Measurements from ENCODE around the gene NOPCHAP1.
"Not testable (repeated sequence)": the region's sequence is repeated elsewhere in the genome, so short reads cannot be mapped to it uniquely, and the experiment has no call there.

The NOPCHAP1 gene, protein sequence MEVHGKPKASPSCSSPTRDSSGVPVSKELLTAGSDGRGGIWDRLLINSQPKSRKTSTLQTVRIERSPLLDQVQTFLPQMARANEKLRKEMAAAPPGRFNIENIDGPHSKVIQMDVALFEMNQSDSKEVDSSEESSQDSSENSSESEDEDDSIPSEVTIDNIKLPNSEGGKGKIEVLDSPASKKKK

DNA sequence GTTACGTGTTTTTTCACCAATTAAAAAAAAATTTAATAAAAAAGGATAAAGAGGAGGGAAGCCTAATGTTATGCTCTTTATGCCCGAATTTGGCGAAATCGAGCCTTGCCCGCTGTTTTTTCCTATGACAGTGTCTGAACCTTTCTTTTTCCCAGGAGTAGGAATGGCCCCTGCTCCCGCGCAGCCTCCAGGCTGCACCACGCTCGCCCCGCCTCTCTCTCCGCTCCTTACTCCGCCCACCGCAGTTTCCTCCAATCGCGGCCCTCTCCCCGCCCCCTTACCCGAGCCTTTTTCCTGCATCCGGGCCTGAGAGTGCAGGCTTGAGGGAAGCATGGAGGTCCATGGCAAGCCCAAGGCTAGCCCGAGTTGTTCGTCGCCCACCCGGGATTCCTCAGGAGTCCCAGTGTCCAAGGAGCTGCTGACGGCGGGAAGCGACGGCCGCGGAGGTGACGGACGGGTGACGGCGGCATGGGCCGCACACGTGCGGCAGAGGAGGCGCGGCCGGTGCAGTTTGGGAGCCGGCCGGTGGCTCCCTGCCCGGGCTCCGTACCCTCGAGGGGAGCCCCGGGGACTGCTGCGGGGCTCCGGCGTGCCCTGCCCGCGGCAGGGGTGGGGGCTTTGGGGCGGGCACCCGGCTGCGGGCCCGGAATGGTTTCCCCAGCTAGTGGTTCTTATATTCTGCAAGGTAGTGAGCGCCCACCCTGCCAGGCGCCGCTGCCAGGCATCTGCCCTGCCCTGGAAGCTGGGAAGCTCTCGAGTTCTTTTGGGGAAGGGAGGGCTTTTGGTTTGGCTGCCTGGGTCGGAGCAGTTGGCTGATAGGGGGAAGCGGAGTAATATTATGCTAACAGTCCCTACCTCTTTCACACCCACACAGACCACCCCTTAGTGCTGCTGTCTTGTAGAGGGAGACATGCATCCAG, at the start of gene NOPCHAP1:
NOPCHAP1 (plus strand) TSS at position 295 of the 920 bp plus-strand sequence; CDS start at position 332, 37 bp downstream.
- peak; percentile 95 for DNase-seq

- no peak for DNase-seq
Observed at GRCh38 chr12:104938371-104938770, 47.7 kb upstream of the NOPCHAP1 start.

GRCh38 chr12:104939089-104939488, 47.0 kb upstream of the NOPCHAP1 start:
- DNase-seq, result no peak

GRCh38 chr12:104941454-104941853, 44.7 kb upstream of the NOPCHAP1 start:
- no peak for DNase-seq

DNA sequence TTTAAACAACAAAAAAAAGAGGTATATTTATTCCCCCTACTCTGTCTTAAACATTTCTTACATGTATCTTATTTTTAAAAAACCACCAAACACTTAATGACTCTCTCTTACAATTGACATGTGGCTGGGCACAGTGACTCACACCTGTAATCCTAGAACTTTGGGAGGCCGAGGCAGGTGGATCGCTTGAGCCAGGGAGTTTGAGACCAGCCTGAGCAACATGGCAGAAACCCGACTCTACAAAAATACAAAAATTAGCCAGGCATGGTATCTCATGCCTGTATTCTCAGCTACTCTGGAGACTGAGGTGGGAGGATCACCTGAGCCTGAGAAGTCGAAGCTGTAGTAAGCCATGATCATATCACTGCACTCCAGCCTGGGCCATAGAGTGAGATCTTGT, 44.0 kb upstream of the NOPCHAP1 start:
- no peak for DNase-seq

DNA sequence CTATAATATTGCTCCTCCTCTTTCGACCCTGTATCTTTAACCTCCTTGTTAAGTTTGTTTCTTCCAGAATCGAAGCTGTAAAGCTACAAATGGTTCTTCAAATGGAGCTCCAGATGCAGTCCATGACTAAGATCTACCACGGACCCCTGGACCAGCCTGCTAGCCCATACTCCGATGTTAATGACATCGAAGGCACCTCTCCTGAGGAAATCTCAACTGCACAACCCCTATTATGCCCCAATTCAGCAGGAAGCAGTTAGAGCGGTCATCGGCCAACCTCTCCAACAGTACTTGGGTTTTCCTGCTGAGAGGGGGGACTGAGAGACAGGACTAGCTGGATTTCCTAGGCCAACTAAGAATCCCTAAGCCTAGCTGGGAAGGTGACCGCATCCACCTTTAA, 42.7 kb upstream of the NOPCHAP1 start:
- DNase-seq, result not testable (repeated sequence)

GRCh38 chr12:104944252-104944651, 41.9 kb upstream of the NOPCHAP1 start:
- no peak for DNase-seq

DNA sequence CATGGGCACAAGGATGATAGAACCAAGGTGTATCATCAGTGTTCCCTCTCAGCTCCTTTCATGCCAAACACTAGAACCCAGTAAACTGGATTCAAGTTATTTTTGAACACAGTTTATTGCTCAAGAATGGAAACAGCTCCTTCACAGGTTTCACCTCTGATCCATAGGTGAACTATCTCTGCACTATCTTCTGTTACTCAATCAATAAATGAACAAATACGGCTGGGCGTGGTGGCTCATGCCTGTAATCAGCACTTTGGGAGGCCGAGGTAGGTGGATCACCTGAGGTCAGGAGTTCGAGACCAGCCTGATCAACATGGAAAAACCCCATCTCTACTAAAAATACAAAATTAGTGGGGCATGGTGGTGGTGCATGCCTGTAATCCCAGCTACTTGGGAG, 37.4 kb upstream of the NOPCHAP1 start:
- not testable (repeated sequence) for DNase-seq

DNA sequence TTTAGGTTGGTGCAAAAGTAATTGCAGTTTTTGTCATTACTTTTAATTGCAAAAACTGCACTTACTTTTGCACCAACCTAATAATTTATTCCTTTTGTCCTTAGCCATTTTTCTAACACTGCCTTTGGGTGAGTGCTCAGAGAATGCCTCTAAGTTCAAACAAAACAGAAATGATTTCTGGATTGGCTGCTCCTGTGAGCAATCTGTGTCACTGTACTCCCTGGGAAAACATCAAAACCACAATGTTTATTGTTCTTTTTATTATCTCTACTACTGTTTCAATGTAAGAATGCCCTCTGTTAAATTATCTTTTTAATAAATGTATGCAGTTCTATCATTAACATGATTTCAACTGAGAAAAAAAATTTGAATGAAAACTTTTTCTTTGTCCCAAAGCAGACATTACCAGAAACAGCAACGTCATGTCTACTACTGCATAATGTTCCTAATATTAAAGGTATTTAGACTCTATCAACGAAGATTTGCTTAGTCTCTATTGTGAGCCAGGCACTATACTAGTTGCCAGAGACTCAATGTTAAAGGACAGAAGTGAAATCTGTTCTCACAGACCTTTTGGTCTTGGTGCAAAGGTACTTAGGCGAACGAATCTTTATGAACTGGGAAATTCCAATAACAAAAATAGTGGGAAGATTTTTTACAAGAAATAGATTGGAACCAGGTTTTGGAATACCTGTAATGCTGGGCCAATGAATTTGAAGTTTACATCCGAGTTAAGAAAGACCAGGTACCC, 34.2 kb upstream of the NOPCHAP1 start:
- no peak for DNase-seq

GRCh38 chr12:104952816-104953215, 33.3 kb upstream of the NOPCHAP1 start:
- DNase-seq, result peak; percentile 71

DNA sequence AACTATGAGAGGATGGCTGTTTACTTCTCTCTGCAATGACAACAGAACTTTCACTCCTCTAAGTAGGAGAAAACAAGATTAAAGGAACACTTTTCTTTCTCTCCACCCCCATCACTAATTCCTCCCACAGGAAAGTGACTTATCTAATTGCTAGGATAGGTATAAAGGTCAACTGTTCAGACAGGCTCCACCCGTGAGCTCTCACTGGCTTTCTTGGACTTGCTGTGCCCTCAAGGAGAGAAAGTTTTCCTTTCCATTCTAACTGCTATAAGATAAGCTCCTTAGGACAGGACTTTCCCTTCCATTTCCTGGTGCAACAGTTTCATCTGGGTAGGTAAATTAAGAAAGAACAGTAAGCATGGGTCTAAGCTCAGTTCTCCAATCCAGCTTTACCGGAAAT, 32.8 kb upstream of the NOPCHAP1 start:
- no peak for DNase-seq

GRCh38 chr12:104955703-104956102, 30.4 kb upstream of the NOPCHAP1 start:
- peak; percentile 82 for DNase-seq

DNA sequence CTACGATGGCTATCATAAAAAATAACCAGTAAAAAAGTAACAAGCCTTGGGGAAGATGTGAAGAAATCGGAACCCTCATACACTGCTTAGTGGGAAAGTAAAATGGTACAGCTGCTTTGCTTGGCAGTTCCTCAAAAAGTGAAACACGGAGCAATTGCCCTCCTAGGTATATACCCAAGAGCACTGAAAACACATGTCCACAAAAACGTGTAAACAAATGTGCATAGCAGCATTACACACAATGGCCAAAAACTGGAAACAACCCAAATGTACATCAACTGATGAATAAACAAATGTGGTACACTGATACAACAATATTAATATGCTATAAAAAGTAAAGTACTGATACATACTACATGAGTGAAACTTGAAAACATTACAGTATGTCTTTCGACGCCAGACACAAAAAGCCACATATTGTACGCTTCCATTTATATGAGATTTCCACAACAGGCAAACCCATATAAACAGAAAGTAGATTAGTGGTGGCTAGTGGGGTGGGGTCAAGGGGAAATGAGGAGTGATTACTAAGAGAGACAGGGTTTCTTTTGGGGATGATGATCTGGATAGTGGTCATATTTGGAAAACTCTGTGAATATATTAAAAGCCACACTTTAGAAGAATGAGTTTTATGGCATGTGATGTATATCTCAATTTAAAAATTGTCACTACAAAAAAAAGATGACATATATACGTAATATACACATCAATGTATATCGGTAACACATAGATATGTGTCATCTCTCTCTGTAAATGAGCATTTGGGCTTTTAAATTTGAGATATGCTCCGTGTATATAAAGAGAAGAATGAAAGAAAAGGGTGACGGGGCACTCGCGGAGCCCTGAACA, 29.0 kb upstream of the NOPCHAP1 start:
- DNase-seq, result peak; percentile 50

DNA sequence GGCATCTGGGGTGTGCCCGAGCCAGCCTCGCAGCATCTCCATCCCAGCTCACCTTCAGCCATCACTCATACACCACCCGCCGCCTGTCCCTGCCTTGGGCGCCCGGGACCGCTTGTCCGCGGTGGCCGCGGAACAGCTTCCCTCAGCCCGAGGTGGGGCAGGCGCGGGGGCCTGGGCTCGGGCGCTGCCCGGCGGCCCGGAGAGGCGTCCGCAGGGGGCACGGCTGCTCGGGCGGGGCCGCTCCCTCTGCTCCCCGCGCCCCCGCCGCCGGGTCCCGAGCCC, 28.5 kb upstream of the NOPCHAP1 start:
- no peak for DNase-seq

DNA sequence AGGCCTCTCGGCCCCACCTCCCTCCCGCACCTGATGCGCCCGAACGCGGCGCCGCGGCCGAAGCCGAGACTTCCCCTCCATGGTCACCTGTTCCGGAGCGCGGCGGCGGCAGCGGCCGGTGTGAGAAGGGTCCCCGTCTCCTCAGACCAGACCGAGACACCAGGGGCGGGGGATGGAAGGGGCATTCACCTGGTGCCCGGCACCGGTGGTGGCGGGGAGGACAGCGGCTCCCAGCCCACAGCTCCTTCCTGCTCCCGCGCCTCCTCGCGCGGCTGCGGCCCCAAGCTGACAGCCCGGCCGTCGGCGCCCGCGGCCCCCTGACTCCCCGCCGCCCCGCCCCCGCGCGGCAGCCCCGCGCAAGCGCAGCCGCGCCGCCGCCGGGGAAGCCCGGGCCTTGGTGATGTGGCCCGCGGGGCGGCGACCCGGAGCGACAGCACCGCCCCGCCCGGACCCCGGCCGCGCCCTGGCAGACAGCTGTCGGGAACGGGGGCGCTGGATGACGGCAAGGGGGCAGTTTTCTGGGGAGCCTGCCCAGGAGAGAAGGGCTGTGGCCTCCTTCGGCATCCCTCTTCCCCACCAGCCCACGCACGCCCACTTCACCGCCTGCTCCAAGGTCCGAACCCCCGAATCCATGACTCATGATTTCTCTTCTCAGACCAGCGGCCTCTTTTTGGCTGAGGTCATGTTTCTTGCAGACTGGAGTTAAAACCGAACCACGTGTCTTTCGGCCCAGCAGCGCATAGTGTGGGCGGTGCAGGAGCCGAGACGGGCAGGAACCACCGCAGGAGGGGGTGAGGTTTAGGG, 27.9 kb upstream of the NOPCHAP1 start, which contains the start of gene SLC41A2:
SLC41A2 (minus strand) TSS at position 290 of the 804 bp plus-strand sequence. CDS start 29,763 bp downstream, outside the sequence.
- DNase-seq, result peak; percentile 32

DNA sequence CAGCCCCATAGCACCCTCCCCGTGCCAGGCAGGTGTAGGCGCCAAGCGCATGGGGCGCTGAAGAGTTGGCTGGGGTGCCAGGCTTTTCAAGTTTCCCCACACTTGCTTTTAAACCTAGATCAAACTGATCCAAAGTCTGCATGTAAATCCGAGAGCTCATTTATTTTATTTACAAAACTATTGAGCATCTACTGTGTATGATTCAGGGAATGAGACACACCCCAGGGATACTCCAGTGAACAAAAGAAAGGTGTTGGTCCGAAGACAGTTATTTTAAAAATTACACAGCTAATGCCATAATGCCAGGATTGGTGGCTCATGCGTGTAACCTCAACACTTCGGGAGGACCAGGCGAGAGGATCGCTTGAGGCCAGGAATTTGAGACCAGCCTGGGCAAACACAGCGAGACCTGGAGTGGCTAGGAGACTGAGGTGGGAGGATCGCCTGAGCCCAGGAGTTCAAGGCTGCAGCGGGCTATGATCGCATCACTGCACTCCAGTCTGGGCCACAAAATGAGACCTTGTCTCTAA, 27.2 kb upstream of the NOPCHAP1 start:
- peak; percentile 81 for DNase-seq

DNA sequence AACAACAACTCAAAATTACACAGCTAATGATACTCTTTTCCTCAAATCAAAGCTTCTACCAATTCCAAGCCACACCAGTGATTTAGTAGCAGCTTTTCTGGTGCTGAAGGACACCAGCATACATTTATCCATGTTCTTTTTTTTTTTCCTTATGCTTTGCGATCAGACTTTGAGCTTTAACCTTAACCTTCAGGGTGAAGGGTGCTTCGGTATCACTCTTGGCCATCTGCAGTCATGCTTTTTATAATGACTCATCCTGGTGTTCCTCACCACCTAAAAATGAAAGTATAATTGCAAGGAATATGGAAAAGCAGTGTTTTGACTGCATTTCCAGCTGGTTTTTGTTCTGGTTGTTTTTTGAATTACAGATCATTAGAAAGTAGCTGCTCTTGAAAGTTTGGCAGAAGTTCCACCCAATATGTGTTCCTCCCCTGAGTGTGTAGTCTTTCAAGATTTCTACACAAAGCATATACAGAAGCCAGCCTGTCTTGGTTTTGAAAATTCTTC, 26.7 kb upstream of the NOPCHAP1 start:
- DNase-seq, result no peak

- DNase-seq, result no peak
Observed at GRCh38 chr12:104960464-104960863, 25.7 kb upstream of the NOPCHAP1 start.

GRCh38 chr12:104963757-104964156, 22.4 kb upstream of the NOPCHAP1 start:
- no peak for DNase-seq

- peak; percentile 72 for DNase-seq
Observed at GRCh38 chr12:104964167-104964855, 21.8 kb upstream of the NOPCHAP1 start.

DNA sequence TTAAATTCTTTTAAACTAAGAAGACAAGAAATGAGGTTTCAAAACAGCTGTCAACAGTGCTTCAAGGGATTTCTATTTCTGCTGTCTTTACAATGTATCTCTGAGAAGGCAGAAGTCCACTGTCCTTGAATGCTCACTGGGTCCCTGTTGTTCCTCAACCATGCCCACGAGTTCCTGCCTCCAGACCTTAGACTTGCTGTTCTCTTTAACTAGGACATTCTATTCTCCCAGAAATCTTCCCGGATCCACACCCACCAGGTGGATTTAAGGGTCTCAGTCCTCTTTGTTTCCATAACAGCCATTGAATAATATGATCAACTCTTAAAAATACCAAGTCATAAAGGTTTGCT, 21.3 kb upstream of the NOPCHAP1 start:
- DNase-seq, result no peak
